AG10803 (cell line): ENCODE measurements around the gene NEGR1.

ENCODE experiments used
- DNase-seq: peaks from one replicate; pipeline ENCODE4 v3.0.0; 2010; ENCODE audit warnings: low read depth
- H3K4me3 ChIP-seq: 2 replicates; pipeline ENCODE4 v1.5.1; 2011; ENCODE audit warnings: mild to moderate bottlenecking, low read length, control low read depth
- TF ChIP-seq, protein P1 (sequence below): conservative IDR thresholded peaks from 2 replicates; pipeline ENCODE4 v1.5.1; 2011; ENCODE audit warnings: mild to moderate bottlenecking, low read length, control low read depth, inconsistent platforms

NEGR1 gene

DNA sequence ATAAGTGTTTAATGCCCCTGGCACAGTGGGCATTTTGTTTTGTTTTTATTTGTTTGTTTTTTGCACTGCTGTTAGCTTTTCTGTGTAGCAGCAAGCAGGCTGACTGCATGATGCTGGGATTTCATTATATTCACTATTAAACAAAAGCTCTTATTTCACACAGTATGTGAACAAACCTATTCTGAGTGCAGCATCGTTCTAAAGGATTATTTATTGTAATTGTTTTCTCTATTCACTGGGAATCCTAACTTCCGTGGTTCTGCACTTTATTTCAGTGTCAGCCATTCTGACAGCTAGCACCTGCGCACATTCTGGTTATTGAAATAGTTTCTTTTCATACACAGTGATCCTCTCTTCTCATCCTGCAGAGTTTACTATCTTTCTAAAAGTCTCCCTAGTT lies 595.0 kb downstream of the NEGR1 start:
- DNase-seq, result no peak
- TF ChIP-seq, protein P1, sequence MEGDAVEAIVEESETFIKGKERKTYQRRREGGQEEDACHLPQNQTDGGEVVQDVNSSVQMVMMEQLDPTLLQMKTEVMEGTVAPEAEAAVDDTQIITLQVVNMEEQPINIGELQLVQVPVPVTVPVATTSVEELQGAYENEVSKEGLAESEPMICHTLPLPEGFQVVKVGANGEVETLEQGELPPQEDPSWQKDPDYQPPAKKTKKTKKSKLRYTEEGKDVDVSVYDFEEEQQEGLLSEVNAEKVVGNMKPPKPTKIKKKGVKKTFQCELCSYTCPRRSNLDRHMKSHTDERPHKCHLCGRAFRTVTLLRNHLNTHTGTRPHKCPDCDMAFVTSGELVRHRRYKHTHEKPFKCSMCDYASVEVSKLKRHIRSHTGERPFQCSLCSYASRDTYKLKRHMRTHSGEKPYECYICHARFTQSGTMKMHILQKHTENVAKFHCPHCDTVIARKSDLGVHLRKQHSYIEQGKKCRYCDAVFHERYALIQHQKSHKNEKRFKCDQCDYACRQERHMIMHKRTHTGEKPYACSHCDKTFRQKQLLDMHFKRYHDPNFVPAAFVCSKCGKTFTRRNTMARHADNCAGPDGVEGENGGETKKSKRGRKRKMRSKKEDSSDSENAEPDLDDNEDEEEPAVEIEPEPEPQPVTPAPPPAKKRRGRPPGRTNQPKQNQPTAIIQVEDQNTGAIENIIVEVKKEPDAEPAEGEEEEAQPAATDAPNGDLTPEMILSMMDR, result no peak
- no peak overlapping the region for H3K4me3 ChIP-seq

DNA sequence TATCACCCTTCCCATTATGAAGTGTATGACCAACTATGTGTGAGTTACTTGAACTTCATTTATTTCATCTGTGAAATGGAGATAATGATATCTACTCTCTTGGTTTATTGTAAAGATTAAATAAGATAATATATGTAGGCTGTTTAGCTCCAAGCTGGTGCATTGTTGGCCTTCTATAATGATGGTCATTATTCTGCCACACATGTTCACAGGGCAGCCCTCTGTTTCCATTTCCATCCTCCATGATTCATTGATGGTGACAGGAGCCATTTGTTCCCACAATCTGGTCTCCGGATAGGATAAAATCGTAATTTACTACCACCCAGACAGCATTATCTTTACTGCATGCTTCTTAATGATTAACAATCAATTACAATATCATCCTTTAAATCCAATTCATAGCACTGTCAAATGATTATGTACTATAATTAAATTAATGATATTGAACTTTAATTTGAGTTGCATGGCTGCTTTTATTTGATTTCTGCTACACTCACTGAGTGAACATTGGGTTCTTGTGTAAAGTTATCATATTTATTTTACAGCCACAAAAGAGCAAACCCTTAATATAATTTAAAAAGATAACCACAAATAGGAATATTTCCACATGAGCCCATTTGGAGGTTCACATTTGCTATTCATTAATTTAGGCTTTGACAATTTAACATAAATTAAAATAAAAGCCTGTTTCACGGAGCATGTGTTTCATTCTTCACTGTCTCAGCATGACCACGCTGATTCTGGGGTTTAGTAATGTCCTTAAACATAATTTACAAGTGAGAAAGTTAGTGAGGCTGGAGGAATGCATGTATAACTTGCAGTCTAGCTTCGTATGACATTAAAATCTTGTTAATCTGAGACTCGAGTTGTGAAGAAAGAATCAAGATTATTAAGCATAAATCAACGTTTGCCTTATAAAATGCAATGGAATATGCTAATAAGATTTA lies 605.1 kb downstream of the NEGR1 start:
- peak; percentile 60 for DNase-seq
- H3K4me3 ChIP-seq, result no peak overlapping the region
- TF ChIP-seq, protein P1, result no peak

DNA sequence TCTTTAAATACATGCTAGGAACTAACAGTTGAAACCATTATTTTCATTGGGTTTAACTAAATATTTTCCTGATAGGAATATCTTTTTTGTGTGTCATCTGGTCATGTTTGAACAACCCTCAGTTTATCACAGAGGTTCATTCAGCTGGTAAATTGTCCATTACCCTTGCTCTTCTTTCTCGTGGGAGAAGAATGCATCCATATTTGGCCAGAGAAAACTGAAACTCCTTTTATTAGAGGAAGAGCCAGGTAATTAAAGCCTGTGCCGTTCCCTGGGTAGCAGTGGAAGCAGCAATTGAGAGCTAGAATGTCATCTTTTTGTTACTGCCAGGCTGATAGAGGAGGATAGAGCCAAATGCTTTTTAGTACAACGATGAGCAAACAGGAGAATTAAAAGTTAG lies 614.3 kb downstream of the NEGR1 start:
- TF ChIP-seq, protein P1, result no peak
- no peak for DNase-seq
- no peak overlapping the region for H3K4me3 ChIP-seq

DNA sequence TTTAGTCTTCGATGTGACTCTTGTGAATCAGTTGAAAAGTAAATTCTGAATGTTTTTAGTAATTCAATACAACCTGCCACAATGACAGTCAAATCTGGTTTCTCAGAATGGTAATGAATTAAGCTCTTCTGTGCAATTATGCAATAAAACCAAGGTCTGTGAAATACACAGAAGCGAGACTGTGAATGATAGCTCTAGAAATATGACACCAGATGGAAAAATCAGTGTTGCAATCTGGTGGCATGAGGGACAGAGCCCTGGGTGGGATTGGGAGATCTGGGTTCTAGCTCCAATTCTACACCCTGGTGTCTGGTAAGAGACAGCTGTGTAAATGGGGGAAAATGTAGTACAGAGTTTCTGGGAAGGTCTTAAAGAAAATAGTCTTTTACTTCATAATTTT lies 615.1 kb downstream of the NEGR1 start:
- DNase-seq, result peak; percentile 68
- TF ChIP-seq, protein P1, result no peak
- no peak overlapping the region for H3K4me3 ChIP-seq

DNA sequence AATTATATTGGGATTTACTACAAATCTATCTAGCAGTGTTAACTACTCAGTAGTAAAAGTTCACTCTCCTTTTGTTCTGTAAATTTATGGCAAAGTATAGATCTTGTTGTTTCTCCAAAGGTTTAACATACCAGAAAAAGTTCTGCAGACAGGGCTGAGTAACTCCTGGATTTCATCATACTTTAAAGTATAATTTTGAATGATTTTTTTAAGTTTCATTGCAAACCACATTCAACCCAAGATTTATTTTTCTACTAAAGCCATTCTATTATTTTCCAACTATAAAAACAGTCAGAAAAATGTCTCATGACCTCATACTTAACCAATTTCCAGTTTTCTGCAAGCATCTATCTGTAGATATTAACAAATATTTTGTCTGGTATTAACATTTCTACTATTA lies 615.7 kb downstream of the NEGR1 start:
- DNase-seq, result peak; percentile 55
- H3K4me3 ChIP-seq, result no peak overlapping the region
- TF ChIP-seq, protein P1, result no peak

DNA sequence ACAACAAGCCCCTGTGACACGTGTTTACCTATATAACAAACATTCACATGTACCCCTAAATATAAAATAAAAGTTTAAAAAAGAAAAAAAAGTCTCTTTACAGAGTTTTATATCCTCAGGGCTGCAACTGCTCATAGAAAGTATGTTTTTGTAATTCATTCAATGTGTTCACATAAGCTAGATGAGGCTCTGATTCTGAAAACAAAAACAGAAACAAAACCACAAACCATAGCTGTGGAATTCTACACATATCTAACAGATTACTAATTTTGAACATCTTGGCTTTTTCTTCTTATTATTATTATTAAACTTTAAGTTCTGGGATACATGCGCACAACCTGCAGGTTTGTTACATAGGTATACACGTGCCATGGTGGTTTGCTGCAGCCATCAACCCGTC lies 621.9 kb downstream of the NEGR1 start:
- TF ChIP-seq, protein P1, result no peak
- DNase-seq, result peak; percentile 89
- no peak overlapping the region for H3K4me3 ChIP-seq

DNA sequence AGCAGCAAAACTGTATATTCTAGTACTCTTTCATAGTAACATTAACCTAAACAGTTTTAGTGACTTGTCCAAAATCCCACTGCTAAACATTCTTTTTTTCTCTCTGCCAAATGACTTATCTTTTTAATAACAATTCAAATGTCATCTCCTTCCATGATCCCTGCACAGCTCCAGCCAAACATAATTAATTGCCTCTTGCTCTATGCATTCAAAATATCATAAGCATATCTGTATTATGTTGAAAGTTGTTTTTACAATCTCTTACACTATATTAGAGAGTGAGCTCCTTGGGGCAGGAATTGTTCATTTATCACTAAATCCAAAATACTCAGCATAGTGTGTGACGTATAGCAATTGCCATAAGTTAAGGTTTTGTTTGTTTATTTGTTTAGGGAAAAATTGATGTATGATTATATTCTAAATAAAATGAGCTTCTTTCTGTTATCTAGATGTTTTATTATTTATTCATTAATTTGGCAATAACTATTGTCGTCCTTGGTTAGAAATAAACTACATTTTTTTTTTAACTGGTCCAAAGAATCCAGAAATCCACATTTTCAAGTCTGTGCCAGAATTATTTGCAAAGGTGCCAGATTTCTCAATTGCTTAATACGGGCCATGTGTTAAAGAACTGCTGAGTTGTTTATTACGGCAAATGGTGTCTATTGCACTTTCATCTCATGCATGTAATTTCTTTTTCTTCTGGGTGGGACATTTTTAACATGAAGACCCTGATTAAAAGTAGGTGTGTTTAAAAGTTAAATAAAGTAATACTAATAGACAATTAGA lies 624.3 kb downstream of the NEGR1 start:
- no peak overlapping the region for H3K4me3 ChIP-seq
- peak; percentile 93 for DNase-seq
- TF ChIP-seq, protein P1, result no peak
